Loucy (cell line): ENCODE data around the gene TIA1.

Experiments used
- CTCF ChIP-seq: fragments of 200-600 bp; sonication (generic); conservative IDR thresholded peaks from 2 replicates; pipeline ENCODE4 v1.5.1; 2014; ENCODE audit warnings: mild to moderate bottlenecking, antibody characterized with exemption, low read length
- EZH2phosphoT487 ChIP-seq: fragments of 200-600 bp; IDR thresholded peaks from 2 replicates; pipeline ENCODE4 v1.6.1; 2018; ENCODE audit warnings: antibody characterized with exemption, mild to moderate bottlenecking, moderate library complexity, borderline replicate concordance

DNA sequence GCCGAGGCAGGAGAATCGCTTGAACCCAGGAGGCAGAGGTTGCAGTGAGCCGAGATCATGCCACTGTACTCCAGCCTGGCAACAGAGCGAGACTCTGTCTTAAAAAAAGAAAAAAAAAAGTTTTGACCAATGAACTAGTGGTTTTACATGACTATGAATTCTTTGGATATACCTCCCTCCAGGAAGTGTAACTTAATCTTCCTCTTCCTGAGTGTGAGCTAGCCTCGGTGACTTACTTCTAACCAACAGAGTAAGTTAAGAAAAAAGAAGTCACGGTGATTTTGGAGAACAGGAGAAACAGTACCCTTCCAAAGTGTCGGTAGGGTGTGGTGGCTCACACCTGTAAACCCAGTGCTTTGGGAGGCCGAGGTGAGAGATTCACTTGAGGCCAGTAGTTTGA is 7.1 kb downstream of the TIA1 start:
- no peak for TF ChIP-seq CTCF
- TF ChIP-seq EZH2phosphoT487: no peak
